GM12878 (cell line): Measurements from ENCODE around the gene TRAF3IP1. TPM values are rescaled to one million over a fixed set of nuclear protein-coding genes. Genes with fewer than 3 reads are reported as not detected.

Source experiments
- ATAC-seq: fragments of 200-7000 bp; cut with Tn5 transposase; 3 replicates; pipeline ENCODE4 v1.9.1; 2020; ENCODE audit warnings: mild to moderate bottlenecking, moderate library complexity
- BruUV-seq: library from RNA; stranded (reverse); fragments of 400-500 nt; replicated peaks from 2 replicates; lab custom pipeline; 2021; lab: Mats Ljungman, UMichigan
- CTCF ChIA-PET: fragments of 300-600 bp; sonication (Branson Sonifier 250); formaldehyde crosslinking; extraction: SDS; loops from one replicate; lab custom pipeline; 2021; ENCODE audit warnings: inconsistent platforms; lab: Yijun Ruan, JAX
- POLR2A ChIA-PET: fragments of 350-600 bp; formaldehyde crosslinking; extraction: SDS; loops from one replicate; lab custom pipeline; 2021; ENCODE audit warnings: inconsistent platforms; lab: Charles Lee
- RAD21 ChIA-PET: fragments of 300-600 bp; sonication (Branson Sonifier 250); formaldehyde crosslinking; loops from one replicate; lab custom pipeline; 2023; ENCODE audit warnings: antibody characterized with exemption; ENCODE audit not compliant: unreplicated experiment; lab: Charles Lee
- SMC1A ChIA-PET: fragments of 300-600 bp; sonication (Branson Sonifier 250); formaldehyde crosslinking; loops from one replicate; lab custom pipeline; 2023; ENCODE audit not compliant: unreplicated experiment, uncharacterized antibody; lab: Charles Lee
- DNase-seq: peaks from one replicate; pipeline ENCODE4 v3.0.0-alpha.2; 2011; ENCODE audit warnings: low read depth, low spot score
- FAIRE-seq: peaks from 3 replicates; lab custom pipeline; 2011; peaks lifted over from hg19 to GRCh38; lab: Jason Lieb, UNC
- H2AFZ ChIP-seq: 2 replicates; pipeline ENCODE4 v1.6.0; 2011; ENCODE audit warnings: low read depth, low read length, control low read depth; ENCODE audit not compliant: control insufficient read depth
- H3K27ac ChIP-seq: 2 replicates; pipeline ENCODE4 v1.5.1; 2011; ENCODE audit warnings: control low read depth; ENCODE audit not compliant: control insufficient read depth, insufficient read depth
- H3K27me3 ChIP-seq, 2 experiments: replicated peaks in 1 of 2; 2 replicates each; pipeline versions ENCODE4 v1.6.0 to v1.6.1; 2011; ENCODE audit warnings: low read length in 1 of 2; ENCODE audit not compliant: control insufficient read depth in 2 of 2, insufficient read depth in 2 of 2
- H3K36me3 ChIP-seq, 2 experiments: 2 replicates each; pipeline ENCODE4 v1.5.1; 2011; ENCODE audit warnings: low read length in 1 of 2; ENCODE audit not compliant: control insufficient read depth in 2 of 2, insufficient read depth in 2 of 2
- H3K4me1 ChIP-seq: 2 replicates; pipeline ENCODE4 v1.6.1; 2011; ENCODE audit warnings: mild to moderate bottlenecking, low read length, moderate library complexity, mixed read lengths; ENCODE audit not compliant: control insufficient read depth, insufficient read depth
- H3K4me2 ChIP-seq: 2 replicates; pipeline ENCODE4 v1.6.0; 2011; ENCODE audit warnings: control low read depth; ENCODE audit not compliant: control insufficient read depth, insufficient read depth
- H3K4me3 ChIP-seq: fragments of 200-600 bp; sonication (generic); 2 replicates; pipeline ENCODE4 v1.5.1; 2016
- H3K79me2 ChIP-seq: 2 replicates; pipeline ENCODE4 v1.6.0; 2011; ENCODE audit warnings: low read length; ENCODE audit not compliant: control insufficient read depth, insufficient read depth
- H3K9ac ChIP-seq: 2 replicates; pipeline ENCODE4 v1.8.0; 2011; ENCODE audit warnings: low read length, control low read depth, mixed read lengths; ENCODE audit not compliant: control insufficient read depth, insufficient read depth
- H3K9me3 ChIP-seq: replicated peaks from 3 replicates; pipeline ENCODE4 v1.5.1; 2011; ENCODE audit warnings: mild to moderate bottlenecking, low read length; ENCODE audit not compliant: control insufficient read depth, insufficient read depth
- H4K20me1 ChIP-seq: 2 replicates; pipeline ENCODE4 v1.6.0; 2011; ENCODE audit not compliant: control insufficient read depth, insufficient read depth
- BCL11A ChIP-seq: IDR thresholded peaks from 2 replicates; pipeline ENCODE4 v1.6.1; 2011; ENCODE audit warnings: low read depth, low read length
- FOXK2 ChIP-seq: fragments of 450-650 bp; IDR thresholded peaks from 2 replicates; pipeline ENCODE4 v1.6.1; 2017; ENCODE audit warnings: mild to moderate bottlenecking, moderate library complexity
- HDAC2 ChIP-seq: fragments of 200-600 bp; sonication (generic); IDR thresholded peaks from 2 replicates; pipeline ENCODE4 v1.6.1; 2017
- IKZF1 ChIP-seq: fragments of 450-650 bp; conservative IDR thresholded peaks from 2 replicates; pipeline ENCODE4 v1.6.1; 2017; ENCODE audit warnings: antibody characterized with exemption, mild to moderate bottlenecking
- IRF4 ChIP-seq: IDR thresholded peaks from 2 replicates; pipeline ENCODE4 v1.6.1; 2011; ENCODE audit warnings: low read depth, low read length
- JUNB ChIP-seq: IDR thresholded peaks from 2 replicates; pipeline ENCODE4 v1.6.1; 2016; ENCODE audit warnings: antibody characterized with exemption, mild to moderate bottlenecking
- LARP7 ChIP-seq: fragments of 450-650 bp; IDR thresholded peaks from 2 replicates; pipeline ENCODE4 v1.6.1; 2017; ENCODE audit warnings: mild to moderate bottlenecking
- MTA2 ChIP-seq: fragments of 450-650 bp; IDR thresholded peaks from 2 replicates; pipeline ENCODE4 v1.6.1; 2016; ENCODE audit warnings: low read depth, mild to moderate bottlenecking, moderate library complexity
- NR2C1 ChIP-seq: fragments of 450-650 bp; IDR thresholded peaks from 2 replicates; pipeline ENCODE4 v1.6.1; 2017; ENCODE audit warnings: antibody characterized with exemption, mild to moderate bottlenecking, moderate library complexity
- NRF1 ChIP-seq: conservative IDR thresholded peaks from 2 replicates; pipeline ENCODE4 v1.6.1; 2011; ENCODE audit warnings: mild to moderate bottlenecking, low read depth, low read length, improper control_type of control experiment
- RFX5 ChIP-seq: IDR thresholded peaks from 2 replicates; pipeline ENCODE4 v1.6.1; 2011; ENCODE audit warnings: low read depth, low read length, improper control_type of control experiment
- ZSCAN29 ChIP-seq: fragments of 450-650 bp; IDR thresholded peaks from 2 replicates; pipeline ENCODE4 v1.6.1; 2017; ENCODE audit warnings: mild to moderate bottlenecking, moderate library complexity
- WGBS: methylation state at CpG from one replicate; pipeline ENCODE4 v1.1.6; 2016; ENCODE audit warnings: low lambda C conversion rate; ENCODE audit not compliant: insufficient replicate concordance, insufficient coverage; ENCODE audit errors: missing lambda C conversion rate; 5-methylcytosine and 5-hydroxymethylcytosine counted together
- in situ Hi-C: fragments of 300-500 bp; cut with MboI; formaldehyde crosslinking; loops from 9 replicates; pipeline ENCODE4 v1.14.3; 2018; ENCODE audit warnings: mixed read lengths
- intact Hi-C: fragments of 100-400 bp; cut with micrococcal nuclease; formaldehyde crosslinking; loops from one replicate; pipeline ENCODE4 v1.14.2; 2022; ENCODE audit not compliant: unreplicated experiment
- polyA plus RNA-seq, 11 experiments: library from polyadenylated mRNA; depleted of rRNA in 4 of 11; unstranded in 6 of 11; stranded (reverse) in 5 of 11; fragments of >200 nt; fragmentation: Nextera tagmentation in 4 of 11; fragmentation: Illumina TruSeq in 1 of 11; extraction: Ambion mirVana in 4 of 11; extraction: Trizol in 1 of 11; gene quantifications; 1 replicate in 1 of 11; 2 replicates in 10 of 11; pipeline versions ENCODE4 v1.2.1 to v1.2.3, GENCODE V29; 2011 to 2016; ENCODE audit warnings: inconsistent platforms in 2 of 11, missing spikeins in 2 of 11, low read depth in 1 of 11
- total RNA-seq, 4 experiments: library from RNA; depleted of rRNA in 3 of 4; stranded (reverse); fragments of >200 nt in 3 of 4; fragmentation: Illumina TruSeq in 1 of 4; extraction: Trizol in 1 of 4; gene quantifications; 2 replicates each; pipeline versions ENCODE4 v1.2.1 to v1.2.3, GENCODE V29; 2013 to 2021

TRAF3IP1 gene
- total and polyA plus RNA-seq, 10 of the 15 experiments (the other 5 are each of a cell fraction or from before 2014, with no cell fraction given): 1.6 to 7.5 (median 3.6) TPM

DNA sequence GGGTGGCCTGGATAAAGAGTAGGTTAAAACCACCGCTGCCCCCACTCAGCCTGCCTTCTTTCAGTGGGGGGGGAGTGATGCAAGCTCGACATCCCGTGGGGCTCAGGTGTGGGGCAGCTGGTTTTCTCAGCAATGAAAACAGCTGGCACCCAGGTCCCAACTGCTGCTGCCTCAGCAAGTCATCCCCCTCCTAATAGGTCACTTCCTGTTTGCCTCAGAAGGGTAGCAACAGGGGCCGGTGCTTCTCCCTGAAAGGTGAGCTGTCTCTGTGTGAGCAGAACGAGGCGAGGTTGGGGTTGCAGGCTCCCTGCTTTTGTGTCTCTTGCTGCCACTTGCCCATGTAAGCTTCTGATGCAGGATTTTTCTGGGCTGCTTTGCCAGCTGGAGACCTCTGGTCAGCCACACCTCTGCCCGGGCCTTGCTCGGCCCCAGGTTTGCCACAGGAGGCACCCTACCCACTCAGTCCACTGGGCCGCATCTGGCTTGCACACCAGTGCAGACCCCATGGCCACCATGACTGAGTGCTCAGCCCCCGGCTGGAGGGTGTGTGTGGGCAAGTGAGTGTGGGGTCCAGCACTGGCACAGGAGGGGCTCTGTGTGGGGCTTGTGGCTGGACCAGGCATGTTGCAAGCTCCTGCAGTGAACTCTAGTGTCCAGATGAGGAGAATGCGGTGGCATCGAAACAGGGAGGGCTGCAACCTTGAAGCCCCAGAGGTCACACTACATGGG lies 94.9 kb downstream of the TRAF3IP1 start:
- POLR2A ChIA-PET: no interaction called here
- Histone ChIP-seq H3K36me3 (no peaks in the 10 kb centered on the region), H2AFZ (no peak overlapping the region), H3K9ac (no peak overlapping the region), H3K9me3 (peaks cover 2% of the 10 kb centered on the region; the same call in 2 of the 3 replicates), H4K20me1 (no peaks in the 10 kb centered on the region), H3K79me2 (no peaks in the 10 kb centered on the region)
- 55% methylated on average over 12 of the region's 12 CpGs for WGBS
- no TSS peak for BruUV-seq
- in situ Hi-C loops: no loop called here
- SMC1A ChIA-PET: interaction anchor here (0.6 kb wide), 1 partner anchor 415 kb away, joined by 3 read pairs; no protein-coding TSS in a partner anchor
- CTCF ChIA-PET: no interaction called here
- TF ChIP-seq RFX5 (no peak), IKZF1 (no peak), ZSCAN29 (no peak), NRF1 (no peak), JUNB (no peak), FOXK2 (no peak), MTA2 (no peak), NR2C1 (no peak)
- TF ChIP-seq, all 136 proteins: peak for 0
- H3K27me3 ChIP-seq: no peaks in the 10 kb centered on the region
- RAD21 ChIA-PET: no interaction called here
- ATAC-seq: no peak
- H3K4me3 ChIP-seq: no peak overlapping the region
- H3K4me2 ChIP-seq: no peak overlapping the region
- intact Hi-C loops: no loop called here
- no peak for FAIRE-seq
- H3K27ac ChIP-seq: no peak overlapping the region
- no peak for DNase-seq
- H3K4me1 ChIP-seq: no peaks in the 10 kb centered on the region

DNA sequence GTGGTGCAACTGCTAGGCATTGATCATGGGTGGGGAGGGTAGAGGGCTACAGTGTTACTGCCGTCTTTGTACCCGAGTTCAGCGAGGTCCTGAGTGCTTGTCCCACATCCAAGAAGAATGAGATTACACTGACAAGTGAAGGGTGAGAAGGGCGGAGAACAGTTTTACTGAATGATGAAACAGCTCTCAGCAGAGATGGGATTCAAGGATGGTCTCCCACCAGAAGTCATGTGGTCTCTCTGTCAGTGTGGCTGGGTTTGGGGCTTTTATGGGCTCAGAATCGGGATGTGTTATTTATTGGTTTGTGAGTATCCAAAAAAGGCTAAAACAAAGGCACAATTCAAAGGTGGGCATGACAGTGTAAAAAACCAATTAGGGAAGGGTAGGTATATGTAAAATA lies 95.6 kb downstream of the TRAF3IP1 start:
- POLR2A ChIA-PET: no interaction called here
- H3K9ac ChIP-seq: no peak overlapping the region
- H3K27ac ChIP-seq: no peak overlapping the region
- H3K4me1 ChIP-seq: no peaks in the 10 kb centered on the region
- H3K4me2 ChIP-seq: no peak overlapping the region
- H3K79me2 ChIP-seq: no peaks in the 10 kb centered on the region
- ATAC-seq (no peak), DNase-seq (no peak), FAIRE-seq (no peak)
- no peaks in the 10 kb centered on the region for H3K36me3 ChIP-seq
- intact Hi-C loops (no loop called here), in situ Hi-C loops (no loop called here)
- H3K9me3 ChIP-seq: peaks cover 2% of the 10 kb centered on the region; the same call in 2 of the 3 replicates
- BruUV-seq: no TSS peak
- H4K20me1 ChIP-seq: no peaks in the 10 kb centered on the region
- CTCF ChIA-PET: no interaction called here
- 75% methylated on average over 5 of the region's 5 CpGs for WGBS
- no peak overlapping the region for H2AFZ ChIP-seq
- no peak for TF ChIP-seq IRF4
- no peak for TF ChIP-seq LARP7
- no peak for TF ChIP-seq BCL11A
- no peak for TF ChIP-seq HDAC2
- H3K27me3 ChIP-seq: no peaks in the 10 kb centered on the region
- RAD21 ChIA-PET: no interaction called here
- SMC1A ChIA-PET: no interaction called here
- H3K4me3 ChIP-seq: no peak overlapping the region
